HG03439 (cell line): Measurements from ENCODE around the gene RELA.
"Not testable (repeated sequence)": the region's sequence is repeated elsewhere in the genome, so short reads cannot be mapped to it uniquely, and the experiment has no call there.

Source experiments
- ATAC-seq: cut with Tn5 transposase; IDR thresholded peaks from one replicate; pipeline ENCODE4 v1.9.1; 2021; ENCODE audit warnings: mild to moderate bottlenecking, moderate library complexity; ENCODE audit not compliant: unreplicated experiment

Gene RELA

GRCh38 chr11:65662799-65663638 lies at the start of gene RELA:
Gene RELA (minus strand): TSS chr11:65662916. CDS start chr11:65662832, 84 bp downstream.
- ATAC-seq: peak; percentile 81

DNA sequence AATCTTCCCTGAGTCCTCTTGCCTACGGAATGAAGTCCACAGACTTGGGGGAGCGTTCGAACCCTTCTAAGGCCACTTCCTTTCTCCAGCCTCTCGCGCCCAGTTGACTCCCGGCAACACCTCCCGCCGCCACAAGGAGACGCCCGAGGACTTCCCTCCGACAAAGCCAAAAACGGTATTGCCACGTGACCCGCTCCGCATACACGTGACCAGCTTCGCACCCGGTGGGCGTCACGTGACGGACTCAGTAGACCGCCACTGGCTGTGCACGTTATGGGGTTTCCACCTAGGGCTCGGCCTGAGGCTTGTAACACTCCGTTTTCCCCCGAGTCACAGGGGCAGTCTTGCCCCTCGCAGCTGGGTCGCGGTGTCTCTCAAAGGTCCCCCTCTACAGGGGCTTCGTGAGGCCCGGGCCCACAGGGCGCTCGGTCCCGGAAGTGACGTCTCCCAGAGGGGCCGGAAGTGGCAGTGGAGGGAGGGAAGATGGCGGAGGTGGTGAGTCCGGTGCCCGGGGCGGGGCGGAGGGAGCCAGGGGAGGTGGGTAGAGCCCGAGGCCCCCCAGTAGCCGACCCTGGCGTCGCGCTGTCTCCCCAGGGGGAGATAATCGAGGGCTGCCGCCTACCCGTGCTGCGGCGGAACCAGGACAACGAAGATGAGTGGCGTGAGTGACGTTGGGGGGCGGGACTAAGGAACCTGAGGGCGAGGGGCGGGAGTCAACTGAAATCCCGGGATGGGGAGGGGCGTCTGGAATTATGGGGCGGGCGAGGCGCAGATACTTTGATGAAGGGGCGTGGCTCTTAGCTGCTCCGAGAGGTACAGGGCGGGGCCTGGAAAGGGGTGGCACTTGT lies 49.3 kb upstream of the RELA start, which contains the start of gene KAT5:
Gene KAT5 (plus strand): TSS at position 468 of the 848 bp plus-strand sequence. CDS start 16 bp downstream, at position 484.
- ATAC-seq: peak; percentile 78

DNA sequence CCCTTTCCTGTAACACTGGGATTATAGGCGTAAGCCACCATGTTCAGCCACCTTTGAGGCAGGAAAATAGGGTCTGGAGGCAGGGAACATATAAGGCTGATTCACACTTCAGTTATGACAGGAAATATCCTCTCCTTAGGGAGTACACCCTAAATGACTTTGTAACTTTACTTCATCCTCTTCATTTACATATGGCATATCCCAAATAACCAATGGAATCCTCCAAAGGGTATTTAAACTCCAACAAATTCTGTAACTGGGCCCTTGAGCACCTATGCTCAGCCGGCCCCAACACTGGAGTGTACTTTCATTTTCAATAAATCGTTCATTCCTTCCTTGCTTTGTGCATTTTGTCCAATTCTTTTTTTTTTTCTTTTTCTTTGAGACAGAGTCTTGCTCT lies 47.7 kb upstream of the RELA start:
- ATAC-seq: no peak

DNA sequence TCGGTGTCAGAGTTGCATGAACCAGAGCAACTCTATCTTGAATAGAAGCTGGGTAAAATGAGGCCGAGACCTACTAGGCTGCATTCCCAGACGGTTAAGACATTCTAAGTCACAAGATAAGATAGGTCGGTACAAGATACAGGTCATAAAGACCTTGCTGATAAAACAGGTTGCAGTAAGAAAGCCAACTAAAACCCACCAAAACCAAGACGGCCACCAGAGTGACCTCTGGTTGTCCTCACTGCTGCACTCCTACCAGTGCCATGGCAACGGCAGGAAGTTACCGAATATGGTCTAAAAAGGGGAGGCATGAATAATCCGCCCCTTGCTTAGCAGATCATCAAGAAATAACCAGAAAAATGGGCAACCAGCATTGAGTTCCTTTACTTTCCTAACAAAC lies 46.9 kb upstream of the RELA start:
- ATAC-seq: no peak

- ATAC-seq: no peak
These were observed 45.7 kb upstream of the RELA start for GRCh38 chr11:65708451-65708850.

DNA sequence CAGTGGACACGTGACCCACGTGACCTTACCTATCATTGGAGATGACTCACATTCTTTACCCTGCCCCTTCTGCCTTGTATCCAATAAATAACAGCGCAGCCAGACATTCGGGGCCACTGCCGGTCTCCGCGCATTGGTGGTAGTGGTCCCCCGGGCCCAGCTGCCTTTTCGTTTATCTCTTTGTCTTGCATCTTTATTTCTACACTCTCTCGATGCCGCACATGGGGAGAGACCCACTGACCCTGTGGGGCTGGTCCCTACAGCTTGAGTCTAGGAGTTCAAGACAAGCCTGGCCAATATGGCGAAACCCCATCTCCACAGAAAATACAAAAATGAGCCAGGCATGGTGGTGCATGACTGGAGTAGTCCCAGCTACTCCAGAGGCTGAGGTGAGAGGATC lies 44.3 kb upstream of the RELA start:
- not testable (repeated sequence) for ATAC-seq

- not testable (repeated sequence) for ATAC-seq
These were observed 43.6 kb upstream of the RELA start for GRCh38 chr11:65706303-65706763.

DNA sequence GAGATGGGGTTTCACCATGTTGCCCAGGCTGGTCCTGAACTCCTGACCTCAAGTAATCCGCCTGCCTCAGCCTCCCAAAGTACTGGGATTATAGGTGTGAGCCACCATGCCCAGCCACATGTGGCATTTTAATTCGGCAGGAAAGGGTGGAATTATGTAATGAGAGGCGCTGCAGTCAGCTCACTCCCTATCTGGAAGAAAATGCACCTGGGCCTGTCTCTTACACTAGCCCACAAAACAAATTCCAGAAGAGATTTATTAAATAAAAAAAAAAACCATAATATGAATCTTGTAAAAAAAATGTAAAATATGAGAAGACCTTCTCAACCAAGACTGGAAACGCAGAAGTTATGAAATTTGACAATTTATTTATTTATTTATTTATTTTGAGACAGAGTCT lies 41.1 kb upstream of the RELA start:
- ATAC-seq: no peak

DNA sequence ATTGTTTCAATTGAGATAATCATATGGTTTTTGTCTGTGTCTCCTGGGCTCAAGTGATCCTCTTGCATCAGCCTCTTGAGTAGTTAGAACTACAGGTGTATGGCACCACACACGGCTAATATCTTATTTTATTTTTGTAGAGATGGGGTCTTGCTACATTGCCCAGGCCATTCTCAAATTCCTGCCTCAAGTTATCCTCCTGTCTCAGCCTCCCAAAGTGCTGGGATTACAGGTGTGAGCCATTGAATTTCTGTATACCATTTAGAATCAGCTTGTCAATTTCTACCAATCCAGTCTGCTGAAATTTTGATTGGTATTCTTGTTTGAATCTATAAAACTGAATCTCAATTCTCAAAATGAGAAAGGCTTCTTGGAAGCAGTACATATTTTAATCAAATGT lies 39.0 kb upstream of the RELA start:
- ATAC-seq: no peak

DNA sequence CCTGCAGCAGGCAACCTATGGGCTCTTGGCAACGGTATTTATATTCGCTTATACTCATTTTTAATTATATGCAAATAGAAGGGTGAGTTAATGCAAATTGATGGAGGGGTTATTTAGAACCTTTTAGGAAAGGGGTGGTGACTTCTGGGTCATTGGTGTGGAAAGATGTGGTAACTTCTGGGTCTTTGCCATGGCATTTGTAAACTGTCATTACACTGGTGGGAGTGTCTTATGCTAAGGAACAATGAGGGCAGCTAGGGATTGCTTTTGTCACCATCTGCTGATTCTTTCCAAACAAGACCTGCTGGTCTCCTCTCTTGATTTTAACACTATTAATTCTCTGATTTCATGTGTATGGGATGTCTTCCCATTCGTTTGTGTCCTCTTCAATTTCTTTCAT lies 37.7 kb upstream of the RELA start:
- no peak for ATAC-seq

GRCh38 chr11:65699306-65699705 lies 36.6 kb upstream of the RELA start:
- ATAC-seq: no peak

DNA sequence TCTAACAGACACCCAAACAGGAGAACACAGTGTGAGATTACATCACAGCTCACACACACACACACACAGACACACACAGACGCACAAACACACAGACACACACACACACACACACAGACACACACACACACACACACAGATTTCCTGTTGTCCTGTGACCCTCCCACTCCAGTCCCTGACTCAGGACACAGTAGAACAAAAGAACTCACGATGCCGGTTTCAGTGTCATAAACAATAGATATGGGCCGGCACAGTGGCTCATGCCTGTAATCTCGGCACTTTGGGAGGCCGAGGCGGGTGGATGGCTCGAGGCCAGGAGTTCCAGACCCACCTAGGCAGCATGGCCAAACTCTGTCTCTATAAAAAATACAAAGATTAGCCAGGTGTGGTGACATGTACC lies 35.5 kb upstream of the RELA start:
- ATAC-seq: no peak

DNA sequence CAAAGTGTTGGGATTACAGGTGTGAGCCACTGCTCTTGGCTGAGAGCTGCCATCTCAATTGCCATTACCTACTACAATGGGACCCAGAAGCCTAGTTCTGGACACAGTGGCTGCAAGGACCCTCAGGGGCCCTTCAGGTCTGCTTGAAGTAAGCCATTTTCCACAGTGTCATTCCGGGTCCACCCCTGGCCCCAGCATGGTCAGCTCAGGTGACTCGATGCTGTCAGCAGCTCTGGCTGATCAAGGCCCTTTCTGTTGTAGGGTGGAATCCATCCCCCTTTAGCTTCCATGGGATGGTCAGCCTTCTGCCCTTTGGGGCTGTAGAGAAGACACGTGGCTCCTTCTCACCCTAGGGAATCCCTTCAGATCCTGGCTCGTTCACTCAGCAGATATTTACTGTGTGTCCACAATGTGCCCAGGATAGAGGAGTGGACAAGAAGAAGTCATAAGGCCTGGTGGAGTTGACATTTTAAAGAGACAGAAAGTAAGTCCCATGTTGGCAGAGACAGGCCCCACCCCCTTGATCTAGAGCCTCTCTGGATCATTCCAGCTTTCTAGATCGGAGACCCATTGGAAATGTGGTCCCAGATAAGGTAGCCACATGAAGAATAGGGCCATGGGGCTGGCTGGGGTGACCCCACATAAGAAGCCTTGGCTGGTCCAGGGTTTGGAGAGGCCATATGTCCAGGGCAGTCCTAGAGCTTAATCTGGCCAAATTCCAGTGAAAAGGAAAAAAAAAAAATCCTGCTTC lies 34.3 kb upstream of the RELA start:
- no peak for ATAC-seq

- no peak for ATAC-seq
These were observed 32.9 kb upstream of the RELA start for GRCh38 chr11:65695459-65696241.

DNA sequence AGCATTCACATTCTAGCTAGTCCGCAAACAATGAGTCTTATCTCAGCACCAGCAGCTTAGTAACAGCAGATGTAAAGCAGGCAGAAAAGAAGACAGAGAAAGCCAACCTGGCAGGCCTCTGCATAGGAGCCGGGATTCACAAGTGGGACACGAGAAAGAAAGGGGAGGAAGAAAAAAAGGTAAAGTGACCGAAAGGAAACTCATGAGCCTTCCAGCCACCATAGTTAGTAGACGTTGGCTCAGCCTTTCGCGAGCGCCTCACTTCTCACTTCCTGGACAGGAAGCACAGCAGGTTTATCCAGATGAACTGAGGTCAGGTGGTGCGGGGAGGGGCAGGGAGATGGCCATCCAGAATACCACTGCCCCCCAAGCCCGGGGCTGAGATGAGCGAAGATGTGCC lies 29.7 kb upstream of the RELA start:
- no peak for ATAC-seq

DNA sequence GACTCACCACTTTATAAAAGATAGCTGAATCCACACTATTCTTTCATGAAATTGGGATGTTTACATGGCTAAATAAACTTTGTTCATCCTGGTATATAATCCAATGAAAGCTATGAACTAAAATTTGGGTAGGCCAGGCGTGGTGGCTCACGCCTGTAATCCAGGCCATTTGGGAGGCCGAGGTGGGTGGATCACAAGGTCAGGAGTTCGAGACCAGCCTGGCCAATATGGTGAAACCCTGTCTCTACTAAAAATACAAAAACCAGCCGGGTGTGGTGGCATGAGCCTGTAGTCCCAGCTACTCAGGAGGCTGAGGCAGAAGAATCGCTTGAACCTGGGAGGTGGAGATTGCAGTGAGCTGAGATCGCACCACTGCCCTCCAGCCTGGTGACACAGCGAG lies 29.1 kb upstream of the RELA start:
- not testable (repeated sequence) for ATAC-seq

DNA sequence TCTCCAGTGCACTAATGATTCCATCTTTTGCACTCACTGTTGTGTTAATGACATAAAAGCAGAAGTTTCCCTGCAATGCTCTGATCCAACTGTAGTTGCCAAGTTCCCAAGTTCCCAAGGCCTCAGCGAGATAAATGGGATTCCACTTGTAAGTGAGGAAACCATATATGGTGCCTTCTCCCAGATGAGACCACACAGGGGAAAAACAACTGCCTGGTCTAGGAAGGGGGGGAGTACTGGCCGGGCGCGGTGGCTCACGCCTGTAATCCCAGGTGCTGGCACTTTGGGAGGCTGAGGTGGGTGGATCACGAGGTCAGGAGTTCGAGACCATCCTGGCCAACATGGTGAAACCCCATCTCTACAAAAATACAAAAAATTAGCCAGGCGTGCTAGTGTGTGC lies 23.3 kb upstream of the RELA start:
- ATAC-seq: no peak

GRCh38 chr11:65683480-65683879 lies 20.8 kb upstream of the RELA start:
- ATAC-seq: not testable (repeated sequence)

- ATAC-seq: no peak
These were observed 17.6 kb upstream of the RELA start for GRCh38 chr11:65680192-65680743.

DNA sequence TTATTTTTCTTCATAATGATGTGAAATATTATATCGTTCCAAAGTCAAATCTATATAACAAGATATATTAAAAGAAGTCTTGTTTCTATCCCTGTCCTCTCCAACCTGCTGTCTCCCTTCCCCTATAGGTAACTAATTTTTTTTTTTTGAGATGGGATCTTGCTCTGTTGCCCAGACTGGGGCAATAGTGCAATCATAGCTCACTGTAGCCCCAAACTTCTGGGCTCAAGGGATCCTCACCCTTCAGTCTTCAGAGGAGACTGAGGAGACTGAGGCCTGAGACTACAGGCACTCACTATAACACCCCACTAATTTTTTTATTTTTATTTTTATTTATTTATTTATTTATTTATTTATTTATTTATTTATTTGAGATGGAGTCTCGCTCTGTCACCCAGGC lies 10.3 kb upstream of the RELA start:
- ATAC-seq: no peak
